ENCODE data around the gene NELFA.

Gene NELFA

DNA sequence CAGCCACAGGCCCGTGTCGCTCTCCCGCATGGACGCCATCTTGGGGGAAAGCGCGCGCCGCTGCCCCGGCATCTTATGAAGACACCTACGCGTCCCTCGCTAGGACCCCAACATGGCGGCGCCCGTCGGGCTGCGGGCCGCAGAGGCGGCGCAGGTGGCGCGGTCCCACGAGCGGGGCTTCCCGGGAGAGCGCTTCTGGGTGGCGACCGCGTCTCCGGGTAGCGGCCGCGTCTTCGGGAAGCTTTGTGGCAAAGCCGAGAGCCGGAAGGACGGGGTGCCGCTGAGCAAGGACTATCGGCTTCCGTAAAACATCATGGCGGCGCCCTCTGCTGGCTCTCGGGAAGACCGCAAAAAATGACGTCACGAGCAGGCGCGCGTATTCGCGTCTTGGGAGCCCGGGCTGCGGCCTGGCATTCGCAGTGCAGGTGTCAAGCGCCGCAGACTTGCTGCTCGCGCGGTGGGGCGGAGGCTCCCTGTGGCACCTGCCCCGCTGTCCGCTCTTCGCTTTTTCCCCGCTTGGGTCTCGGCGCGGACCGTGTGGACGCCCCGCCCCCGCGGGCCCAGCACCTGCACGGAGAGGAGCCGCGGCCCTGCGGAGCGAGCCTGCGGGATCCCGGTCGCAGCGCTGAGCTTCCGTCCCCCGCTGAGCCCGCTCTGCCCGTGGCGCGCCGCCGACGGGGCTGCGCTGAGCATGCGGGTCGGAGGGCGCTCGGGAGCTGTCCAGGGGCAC, at the start of gene NELFA:
TSS of gene NELFA (minus strand) at position 54 of the 730 bp plus-strand sequence. CDS start at position 39, 15 bp downstream.
- peak; percentile 97 for DNase-seq (ENCODE audit: low spot score)

DNA sequence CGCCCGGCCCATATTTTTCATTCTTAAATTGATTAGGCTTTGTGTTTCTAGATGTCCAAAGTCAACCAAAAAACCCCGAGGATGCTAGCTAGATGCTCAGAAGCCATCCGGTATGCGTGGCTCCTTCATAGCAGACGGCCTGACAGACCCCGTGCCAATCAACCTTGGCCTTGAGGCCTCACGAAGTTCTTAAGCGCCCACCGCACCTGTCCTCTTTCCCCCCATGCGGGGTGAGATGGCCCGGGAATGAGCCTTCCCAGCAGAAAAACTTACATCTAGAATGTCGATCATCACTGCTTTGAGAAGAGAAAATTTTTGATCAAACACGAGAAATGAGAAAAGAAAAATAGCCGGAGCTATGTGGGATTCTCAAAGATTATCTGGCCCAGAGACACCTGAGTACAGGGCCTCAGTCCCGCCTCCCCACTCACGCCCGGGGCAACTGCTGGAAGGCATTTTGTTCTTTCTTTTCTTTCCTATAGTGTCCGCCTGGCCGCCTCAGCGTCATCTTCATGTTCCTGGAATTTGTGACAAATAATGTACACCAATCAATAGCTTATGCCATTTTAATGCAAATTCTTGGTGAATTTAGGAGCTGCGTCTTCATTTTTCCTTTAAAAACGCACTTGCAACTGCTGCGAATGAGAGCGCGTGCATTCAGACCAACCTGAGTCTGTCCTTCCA, 48.8 kb upstream of the NELFA start:
- DNase-seq (ENCODE audit: low spot score) = no peak

DNA sequence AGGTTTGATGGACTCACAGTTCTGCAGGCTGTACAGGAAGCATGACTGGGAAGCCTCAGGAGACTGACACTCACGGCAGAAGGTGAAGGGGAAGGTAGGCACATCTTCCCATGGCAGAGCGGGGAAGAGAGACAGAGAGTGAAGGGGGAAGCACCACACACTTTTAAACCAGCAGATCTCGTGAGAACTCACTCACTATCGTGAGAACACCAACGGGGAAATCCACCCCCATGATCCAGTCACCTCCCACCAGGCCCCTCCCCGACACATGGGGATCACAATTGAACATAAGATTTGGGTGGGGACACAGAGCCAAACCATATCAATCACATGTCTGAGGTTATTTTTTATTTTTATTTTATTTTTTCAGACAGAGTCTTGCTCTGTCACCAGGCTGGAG, 45.4 kb upstream of the NELFA start:
- peak; percentile 28 for DNase-seq (ENCODE audit: low spot score)

DNA sequence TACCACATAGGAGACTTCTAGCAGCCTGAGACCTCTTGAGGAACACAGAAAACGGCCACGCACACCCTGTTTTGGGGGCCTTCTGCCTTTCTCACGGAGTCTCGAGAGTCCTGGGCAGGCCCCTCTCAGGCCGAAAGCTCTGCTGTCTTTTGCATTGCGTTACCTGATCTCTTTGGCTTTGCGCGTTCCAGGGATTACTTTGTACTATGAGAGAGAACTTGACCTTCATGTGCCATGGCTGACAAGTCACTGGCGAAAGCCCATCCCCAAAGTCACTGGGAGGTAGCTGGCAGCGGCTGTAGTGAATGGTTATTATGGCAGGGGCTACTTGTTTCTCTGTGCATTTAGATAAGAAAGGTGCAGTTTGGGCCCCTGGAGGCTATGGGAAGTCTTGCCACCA, 42.3 kb upstream of the NELFA start:
- DNase-seq (ENCODE audit: low spot score) = peak; percentile 20

DNA sequence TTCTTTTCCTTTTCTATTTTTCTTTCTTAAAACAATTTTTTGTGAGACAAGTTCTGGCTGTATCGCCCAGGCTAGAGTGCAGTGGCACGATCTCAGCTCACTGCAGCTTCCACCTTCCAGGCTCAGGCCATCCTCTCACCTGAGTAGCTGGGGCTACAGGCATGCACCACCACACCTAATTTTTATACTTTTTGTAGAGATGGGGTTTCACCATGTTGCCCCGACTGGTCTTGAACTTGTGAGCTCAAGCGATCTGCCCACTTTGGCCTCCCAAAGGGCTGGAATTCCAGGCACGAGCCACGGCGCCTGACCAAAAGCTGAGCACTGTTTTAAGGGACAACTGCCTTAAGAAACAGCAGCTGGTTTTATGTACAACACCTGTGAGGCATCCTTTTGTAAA, 41.0 kb upstream of the NELFA start:
- peak; percentile 45 for DNase-seq (ENCODE audit: low spot score)

DNA sequence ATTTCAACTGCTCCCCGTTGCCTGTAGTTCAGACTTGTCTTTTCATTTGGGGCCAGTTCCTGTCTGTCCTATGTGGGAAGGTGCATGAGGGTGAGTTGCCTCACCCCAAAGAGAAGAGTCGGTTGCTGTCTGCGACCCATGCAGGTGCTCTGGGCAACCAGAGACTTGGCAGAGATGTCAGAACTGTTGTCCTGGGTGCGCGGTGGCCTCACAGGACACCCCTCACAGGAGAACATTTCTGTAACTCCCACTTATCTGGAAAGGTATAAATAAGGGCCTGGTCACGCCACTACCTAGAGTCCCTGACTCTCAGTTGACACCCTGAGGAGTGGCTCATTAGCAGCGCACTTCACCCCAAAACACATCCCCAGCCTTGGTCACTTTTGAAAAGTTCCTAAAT, 40.6 kb upstream of the NELFA start:
- no peak for DNase-seq (ENCODE audit: low spot score)

DNA sequence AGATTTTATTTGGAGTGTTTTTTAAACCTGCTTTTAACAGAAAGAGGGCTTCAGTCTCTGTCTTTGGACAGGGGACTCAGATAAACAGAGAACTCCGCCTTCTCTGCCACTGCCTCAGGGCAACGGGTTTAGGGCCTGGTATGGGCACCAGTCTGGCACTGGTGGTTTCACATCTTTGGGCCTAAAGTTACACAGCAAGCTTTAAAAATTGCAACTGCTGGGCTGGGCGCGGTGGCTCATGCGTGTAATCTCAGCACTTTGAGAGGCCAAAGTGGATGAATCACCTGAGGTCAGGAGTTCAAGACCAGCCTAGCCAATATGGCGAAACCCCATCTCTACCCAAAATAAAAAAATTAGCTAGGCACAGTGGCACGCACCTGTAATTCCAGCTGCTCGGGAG, 40.1 kb upstream of the NELFA start:
- no peak for DNase-seq (ENCODE audit: low spot score)

DNA sequence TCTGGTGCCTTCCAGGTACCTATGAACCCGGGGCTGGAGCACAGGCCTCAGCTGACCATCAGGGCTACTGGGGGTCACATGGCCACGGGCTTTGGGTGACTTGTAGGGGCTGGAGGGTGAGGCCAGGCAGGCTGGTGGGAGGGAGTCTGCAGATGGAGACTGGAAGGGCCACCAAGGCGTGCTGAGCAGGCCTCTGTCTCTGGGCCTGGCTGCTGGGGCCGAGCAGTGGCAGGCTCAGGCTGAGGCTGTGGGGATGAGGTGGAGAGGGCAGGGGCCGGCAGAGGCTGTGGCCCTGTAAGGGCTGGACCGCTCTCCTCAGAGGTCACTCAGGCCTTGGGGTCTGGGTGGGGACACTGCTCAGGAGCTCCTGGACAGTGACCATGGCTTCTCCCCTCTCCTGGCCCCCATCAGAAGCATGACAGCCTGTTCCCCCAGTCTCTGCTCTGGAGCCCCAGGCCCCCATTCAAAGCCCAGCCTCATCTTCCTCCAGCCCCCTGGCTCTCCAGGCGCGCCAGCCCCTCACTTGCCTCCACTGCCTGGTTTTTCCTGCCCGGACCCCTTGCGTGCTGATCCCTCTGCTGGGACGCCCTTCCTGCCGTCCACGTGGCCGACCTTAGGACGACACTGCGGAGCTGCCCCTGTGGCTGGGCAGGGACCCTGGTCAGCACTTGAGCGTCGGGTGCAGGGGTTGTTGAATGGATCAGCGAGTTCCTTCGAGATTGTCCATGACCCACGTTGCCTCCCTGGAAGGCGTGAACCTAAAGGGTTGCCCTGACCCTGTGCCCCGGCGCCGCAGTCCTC, 39.2 kb upstream of the NELFA start:
- DNase-seq (ENCODE audit: low spot score) = no peak

DNA sequence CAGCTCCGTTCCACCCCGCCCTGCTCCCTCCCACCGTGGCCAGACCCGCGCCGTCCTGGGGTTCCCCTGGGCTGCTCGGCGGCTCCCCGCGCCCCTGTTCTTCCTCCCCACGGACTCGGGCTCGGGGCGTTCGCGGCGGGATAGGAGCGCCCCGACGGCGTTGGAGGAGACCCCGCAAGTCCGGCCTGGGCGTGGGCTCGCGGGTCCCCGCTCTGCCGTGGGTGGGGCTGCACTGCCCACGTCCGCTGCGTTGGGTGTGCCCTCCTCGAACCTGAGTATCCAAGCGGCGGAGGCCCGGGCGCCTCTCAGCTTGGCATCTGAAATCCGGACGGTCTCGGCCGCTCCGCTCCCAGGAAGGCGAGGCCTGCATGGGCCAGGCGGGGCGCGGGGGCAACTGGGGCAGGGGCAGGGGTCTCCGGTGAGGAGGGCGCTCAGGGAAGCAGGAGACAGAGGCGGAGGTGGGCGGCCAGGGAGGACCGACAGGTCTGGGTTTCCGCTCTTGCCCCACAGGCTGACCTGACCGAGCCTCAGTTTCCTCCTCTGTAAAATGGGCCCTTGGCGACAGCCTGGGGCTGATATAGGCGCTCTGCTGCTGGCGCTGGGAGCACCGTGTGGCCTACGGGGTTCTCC, 38.4 kb upstream of the NELFA start:
- no peak for DNase-seq (ENCODE audit: low spot score)

DNA sequence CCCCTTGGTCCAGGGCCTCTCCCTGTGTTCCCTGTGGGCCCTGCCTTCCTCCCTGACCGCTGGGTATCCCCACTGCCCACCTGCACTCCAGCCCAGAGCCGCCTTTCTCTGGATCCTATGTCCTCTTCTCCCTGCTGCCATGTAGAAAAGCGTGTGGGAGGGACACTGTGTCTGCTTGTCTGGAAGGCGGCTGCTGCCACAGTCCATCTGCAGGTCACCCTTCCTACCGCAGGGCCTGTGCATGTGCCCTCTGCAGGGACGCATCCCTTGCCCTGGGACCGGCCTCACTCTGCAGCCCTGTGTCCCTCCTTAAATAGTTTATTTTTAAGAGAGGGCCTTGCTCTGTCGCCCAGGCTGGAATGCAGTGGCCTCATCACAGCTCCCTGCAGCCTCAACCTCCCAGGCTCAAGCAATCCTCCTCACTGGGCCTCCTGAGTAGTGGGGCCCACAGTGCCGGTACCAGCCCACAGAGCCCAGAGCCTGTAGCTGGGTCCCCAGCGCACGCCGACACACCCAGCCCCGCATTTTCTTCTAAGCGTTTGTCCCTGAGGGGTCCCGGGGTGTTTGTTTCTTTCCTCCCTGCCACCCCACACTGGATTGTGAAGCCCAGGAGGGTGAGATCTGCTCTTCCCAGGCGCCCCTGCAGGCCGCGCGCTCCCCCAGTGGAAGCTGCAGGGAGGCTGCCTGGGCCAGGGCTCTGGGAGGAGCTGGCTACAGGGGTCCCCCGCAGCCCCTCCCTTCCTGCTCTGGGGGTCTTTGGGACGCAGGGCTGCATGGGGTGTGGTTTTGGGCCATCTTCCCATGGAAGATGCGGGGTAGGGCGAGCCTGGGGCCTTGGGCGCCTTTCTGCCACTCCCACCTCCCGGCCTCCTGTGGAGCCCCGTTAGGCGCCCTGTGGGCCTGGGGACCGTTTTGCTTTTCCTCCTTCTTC, 37.5 kb upstream of the NELFA start:
- no peak for DNase-seq (ENCODE audit: low spot score)

DNA sequence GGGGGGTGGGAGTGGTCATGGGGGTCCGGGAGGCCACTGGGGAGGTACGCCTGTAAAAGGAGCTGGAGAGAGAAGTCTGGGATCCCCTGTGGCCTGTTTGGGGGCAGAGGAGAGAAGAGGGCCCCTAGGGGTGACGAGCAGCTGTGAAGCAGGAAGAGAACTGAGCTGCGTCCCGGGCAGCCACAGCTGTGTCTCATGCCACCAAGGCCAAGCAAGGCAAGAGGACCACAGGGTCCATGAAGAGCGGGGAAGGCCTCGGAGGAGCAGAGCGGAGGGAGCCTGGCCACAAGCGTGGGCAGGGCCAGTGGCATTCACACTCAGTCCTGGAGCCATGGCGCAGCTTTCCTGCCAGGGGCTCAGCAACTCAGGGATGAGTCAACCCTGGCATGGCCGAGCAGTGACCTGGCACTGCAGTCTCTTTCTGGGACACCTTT, 36.8 kb upstream of the NELFA start:
- no peak for DNase-seq (ENCODE audit: low spot score)

DNA sequence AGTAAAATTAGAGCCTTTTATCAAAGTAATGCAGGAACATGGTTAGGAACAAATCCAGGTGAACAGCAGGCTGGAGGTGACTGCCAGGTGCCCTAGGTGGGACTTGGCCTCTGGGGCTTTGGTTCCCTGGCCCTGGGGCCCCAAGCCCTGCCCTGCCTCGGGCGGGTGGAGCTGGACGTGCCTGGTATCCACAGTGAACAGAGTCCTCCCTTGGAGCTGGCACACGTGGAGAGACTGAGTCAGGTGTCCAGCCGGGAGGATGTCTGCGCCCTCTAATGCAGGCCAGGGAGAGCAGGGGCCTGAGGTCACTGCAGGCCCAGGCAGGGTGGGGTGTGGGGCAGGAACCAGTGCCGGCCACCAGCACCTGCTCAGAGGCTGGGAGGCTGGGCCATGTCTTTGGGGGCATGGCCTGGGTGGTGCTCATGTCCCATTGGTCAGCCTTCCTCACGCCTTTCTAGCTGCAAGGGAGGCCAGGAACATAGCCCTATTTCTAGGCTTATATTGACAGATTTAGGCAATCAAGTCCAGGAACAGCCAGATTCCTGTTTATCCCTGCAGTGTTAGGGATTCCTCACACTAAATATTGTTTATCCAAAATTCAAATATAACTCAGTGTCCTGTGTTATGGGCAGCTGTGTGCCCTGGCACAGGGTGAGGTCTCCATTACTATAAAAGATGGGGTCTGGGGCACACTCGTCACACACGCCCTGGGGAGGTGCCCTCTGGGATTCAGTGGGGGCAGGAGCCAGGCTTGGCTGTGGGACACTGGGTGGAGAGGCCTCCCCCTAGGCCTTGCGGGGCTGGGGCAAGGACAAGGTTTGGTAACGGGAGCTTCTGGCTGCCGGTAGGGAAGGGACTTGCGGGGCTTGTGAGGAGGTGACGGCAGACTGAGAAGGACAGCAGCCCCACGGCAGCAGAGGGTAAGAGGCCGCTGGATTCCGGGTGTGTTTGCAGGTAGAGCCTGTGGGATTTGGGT, 36.1 kb upstream of the NELFA start:
- DNase-seq (ENCODE audit: low spot score) = no peak

DNA sequence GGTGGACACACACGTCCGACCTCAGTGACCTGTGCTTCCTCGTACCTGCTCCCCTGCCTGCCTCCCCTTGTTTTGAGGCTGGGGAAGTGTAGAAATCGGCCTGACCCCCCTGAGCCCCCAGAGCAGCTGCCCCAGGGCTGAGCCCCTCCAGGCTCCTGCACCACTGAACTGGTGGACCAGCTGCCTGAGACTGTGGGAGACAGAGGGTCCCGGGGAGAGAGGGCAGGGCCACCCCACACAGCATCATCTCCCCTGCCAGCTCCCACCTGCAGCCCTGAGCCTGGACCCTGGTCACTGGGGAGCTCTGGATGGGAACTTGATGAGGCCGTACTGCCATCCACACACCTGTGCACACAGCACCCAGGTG, 35.3 kb upstream of the NELFA start:
- DNase-seq (ENCODE audit: low spot score) = no peak

DNA sequence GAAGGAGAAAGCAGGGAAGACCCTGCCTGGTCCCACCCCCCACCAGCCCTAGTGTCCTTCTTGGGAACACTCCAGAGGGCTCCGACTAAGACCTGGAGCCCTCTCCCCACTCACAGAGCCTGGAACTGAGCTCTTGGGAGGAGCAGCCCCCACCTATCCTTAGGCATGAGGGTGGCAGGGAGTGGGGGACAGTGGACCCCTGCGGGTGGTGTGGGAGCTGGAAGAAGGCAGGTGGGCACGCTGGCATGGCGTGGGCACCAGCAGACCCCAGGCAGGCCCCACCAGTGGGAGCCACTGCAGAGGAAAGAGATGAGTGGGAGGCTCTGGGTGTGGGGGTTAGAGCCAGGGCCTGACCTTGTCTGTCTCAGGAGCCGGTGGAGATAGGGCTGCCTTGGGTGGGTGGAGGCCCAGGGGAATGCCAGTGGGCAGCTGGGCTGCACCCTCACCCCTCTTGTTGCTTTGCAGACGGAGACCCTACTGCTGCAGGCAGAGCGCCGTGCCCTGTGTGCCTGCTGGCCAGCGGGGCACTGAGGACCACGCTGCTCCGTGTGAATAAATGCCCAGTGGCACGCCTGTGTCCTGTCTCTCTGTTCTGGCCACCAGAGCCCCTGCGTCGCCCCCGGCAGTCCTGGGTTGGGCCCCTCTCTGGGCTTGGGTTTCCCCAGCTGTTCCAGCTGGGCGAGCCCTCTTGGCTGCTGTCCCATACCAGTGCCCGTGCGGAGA, 34.8 kb upstream of the NELFA start:
- no peak for DNase-seq (ENCODE audit: low spot score)

DNA sequence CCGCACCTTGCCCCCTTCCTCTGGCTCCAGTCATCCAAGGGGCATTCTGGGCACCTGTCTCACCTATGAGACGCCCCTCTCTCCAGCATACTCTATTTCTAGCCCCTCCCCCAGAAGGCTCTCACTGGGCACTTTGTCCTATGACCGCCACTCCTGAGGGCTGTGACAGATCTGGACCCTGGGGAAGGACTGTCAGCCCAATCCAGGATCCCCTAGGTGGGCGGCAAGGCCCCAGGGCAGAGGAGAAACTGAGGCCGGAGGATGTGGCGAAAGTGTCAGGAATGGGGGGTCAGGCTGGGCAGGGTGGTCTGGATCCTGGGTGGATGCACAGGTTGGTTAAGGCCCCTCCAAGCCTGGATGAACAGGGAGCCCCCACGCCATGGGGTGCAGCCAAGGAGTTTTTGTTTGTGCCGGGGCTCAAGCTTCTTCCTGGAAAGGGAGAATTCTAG, 34.2 kb upstream of the NELFA start:
- no peak for DNase-seq (ENCODE audit: low spot score)

DNA sequence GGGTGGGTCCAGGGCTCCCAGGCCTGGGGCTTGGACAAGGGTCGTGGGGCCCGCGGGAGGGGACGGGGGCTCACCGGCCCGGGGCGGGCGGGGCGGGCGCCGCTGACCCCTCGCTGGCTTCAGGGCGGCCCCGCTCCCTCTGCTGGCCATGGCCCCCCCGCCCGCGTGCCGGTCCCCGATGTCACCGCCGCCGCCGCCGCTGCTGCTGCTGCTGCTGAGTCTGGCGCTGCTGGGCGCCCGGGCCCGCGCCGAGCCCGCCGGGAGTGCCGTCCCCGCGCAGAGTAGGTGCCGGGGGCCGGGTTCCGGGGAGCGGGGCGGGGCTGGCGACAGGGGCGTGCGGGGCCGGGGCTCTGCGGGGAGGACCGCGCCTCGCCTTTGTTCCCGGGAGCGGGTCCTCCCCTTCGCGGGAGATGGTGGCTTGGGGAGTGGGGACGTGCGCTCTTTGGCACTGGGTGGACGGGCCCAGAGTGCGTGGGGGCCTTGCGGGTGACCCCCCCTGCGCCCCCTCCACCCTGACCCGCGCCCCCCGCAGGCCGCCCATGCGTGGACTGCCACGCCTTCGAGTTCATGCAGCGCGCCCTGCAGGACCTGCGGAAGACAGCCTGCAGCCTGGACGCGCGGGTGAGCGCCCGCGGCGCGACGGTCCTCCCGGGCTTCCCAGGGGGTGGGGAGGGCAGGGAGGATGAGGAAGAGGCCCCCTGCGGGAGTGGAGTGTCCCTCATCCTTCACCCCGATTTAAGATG, 33.6 kb upstream of the NELFA start:
- no peak for DNase-seq (ENCODE audit: low spot score)

DNA sequence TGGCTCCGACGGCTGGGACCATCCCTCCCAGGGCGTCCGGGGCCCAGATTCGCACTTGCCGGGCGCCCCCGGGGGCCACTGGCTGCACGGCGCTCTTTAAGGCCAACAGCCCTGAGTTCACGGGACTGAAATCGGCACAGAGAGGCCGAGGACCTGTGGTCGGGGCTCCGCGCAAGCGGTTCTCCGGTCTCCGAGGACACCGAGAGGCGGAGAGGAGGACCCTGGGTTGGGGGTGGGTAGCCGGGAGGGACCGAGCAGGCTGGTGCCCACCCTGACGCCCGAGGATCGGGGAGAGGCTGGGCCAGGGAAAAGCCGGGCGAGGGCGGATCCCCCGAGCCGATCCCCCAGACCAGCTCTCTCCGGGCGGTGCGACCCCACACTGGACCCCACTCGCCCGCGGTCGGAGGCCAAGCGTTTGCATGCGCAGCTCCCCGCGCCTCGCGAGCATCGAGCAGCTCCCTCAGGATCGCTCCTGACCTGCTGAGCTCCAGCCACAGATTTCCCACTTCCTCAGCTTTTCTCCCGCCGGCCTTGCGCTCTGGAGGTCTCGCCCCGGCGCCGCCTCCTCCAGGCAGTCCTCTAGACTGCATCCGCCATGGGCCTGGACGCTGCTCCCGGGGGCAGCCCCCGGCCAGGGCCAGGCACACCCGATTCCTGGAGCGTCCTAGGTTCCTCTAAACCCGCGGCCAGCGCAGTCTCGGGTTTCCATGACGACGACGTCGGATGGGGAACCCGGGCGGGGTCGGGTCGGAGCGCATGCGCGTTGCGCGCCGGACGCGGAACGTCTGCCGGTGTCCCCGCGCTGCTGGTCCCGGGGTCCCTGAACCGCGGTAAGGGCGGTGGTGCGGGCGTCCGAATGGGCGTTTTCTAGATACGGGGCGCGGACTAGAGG, 32.7 kb upstream of the NELFA start:
- DNase-seq (ENCODE audit: low spot score) = peak; percentile 84
